H1 (cell line): ENCODE measurements around the gene CARD11. TPM values are rescaled to one million over a fixed set of nuclear protein-coding genes. Genes with fewer than 3 reads are reported as not detected.

Experiments
- CTCF ChIA-PET: fragments of 300-600 bp; sonication (Branson Sonifier 250); formaldehyde crosslinking; loops from one replicate; lab custom pipeline; 2021; ENCODE audit not compliant: partially characterized antibody; lab: Charles Lee
- POLR2A ChIA-PET: fragments of 300-600 bp; sonication (Branson Sonifier 250); formaldehyde crosslinking; loops from one replicate; lab custom pipeline; 2021; ENCODE audit warnings: inconsistent platforms; ENCODE audit not compliant: partially characterized antibody; lab: Charles Lee
- DNase-seq, 2 experiments: peaks; one replicate each; pipeline versions ENCODE4 v3.0.0 to v3.0.0-alpha.2; 2010 to 2022; ENCODE audit warnings: low spot score in 2 of 2, low read depth in 1 of 2, mixed read lengths in 1 of 2
- FAIRE-seq: peaks from 2 replicates; lab custom pipeline; 2011; peaks lifted over from hg19 to GRCh38; lab: Jason Lieb, UNC
- H2AFZ ChIP-seq: 2 replicates; pipeline ENCODE4 v1.8.1; 2012; ENCODE audit warnings: low read length, inconsistent platforms
- H2AK5ac ChIP-seq: 2 replicates; pipeline ENCODE4 v1.6.1; 2013; ENCODE audit warnings: low read depth, low read length
- H2BK120ac ChIP-seq: replicated peaks from 2 replicates; pipeline ENCODE3; 2013; ENCODE audit warnings: low read depth, low read length, inconsistent platforms
- H2BK12ac ChIP-seq: 2 replicates; pipeline ENCODE4 v1.6.1; 2013; ENCODE audit warnings: low read depth, low read length
- H2BK15ac ChIP-seq: 2 replicates; pipeline ENCODE4 v1.6.1; 2013; ENCODE audit warnings: low read length
- H2BK20ac ChIP-seq: 2 replicates; pipeline ENCODE4 v1.6.1; 2013; ENCODE audit warnings: low read length
- H2BK5ac ChIP-seq: 2 replicates; pipeline ENCODE4 v1.6.1; 2013; ENCODE audit warnings: low read depth, low read length
- H3K14ac ChIP-seq: 2 replicates; pipeline ENCODE4 v1.6.1; 2013; ENCODE audit warnings: inconsistent platforms; ENCODE audit not compliant: insufficient read length
- H3K18ac ChIP-seq: 2 replicates; pipeline ENCODE4 v1.6.1; 2013; ENCODE audit warnings: low read length; ENCODE audit errors: extremely low read depth
- H3K23ac ChIP-seq: 2 replicates; pipeline ENCODE4 v1.6.1; 2013; ENCODE audit warnings: inconsistent platforms; ENCODE audit not compliant: insufficient read length
- H3K23me2 ChIP-seq: 2 replicates; pipeline ENCODE4 v1.6.1; 2013; ENCODE audit warnings: low read depth, low read length
- H3K27ac ChIP-seq: 2 replicates; pipeline ENCODE4 v1.6.1; 2011; ENCODE audit warnings: low read depth, low read length, inconsistent platforms
- H3K27me3 ChIP-seq, 4 experiments: replicated peaks in 1 of 4; 1 replicate in 1 of 4; 2 replicates in 3 of 4; pipeline versions ENCODE4 v1.6.1 to v1.8.1; 2011 to 2013; ENCODE audit warnings: low read length in 3 of 4, mild to moderate bottlenecking in 3 of 4, inconsistent platforms in 2 of 4, mixed read lengths in 2 of 4, moderate library complexity in 1 of 4; ENCODE audit not compliant: control insufficient read depth in 3 of 4, insufficient read depth in 3 of 4; ENCODE audit errors: extremely low read depth in 1 of 4
- H3K36me3 ChIP-seq, 4 experiments: 2 replicates each; pipeline versions ENCODE4 v1.6.1 to v1.8.1; 2011 to 2013; ENCODE audit warnings: mild to moderate bottlenecking in 4 of 4, low read length in 3 of 4, moderate library complexity in 2 of 4, control low read depth in 1 of 4, inconsistent platforms in 1 of 4; ENCODE audit not compliant: insufficient read depth in 4 of 4, control insufficient read depth in 2 of 4
- H3K4ac ChIP-seq: replicated peaks from 2 replicates; pipeline ENCODE3; 2013; ENCODE audit warnings: low read length, low read depth, mixed read lengths, inconsistent platforms; ENCODE audit not compliant: insufficient read length
- H3K4me1 ChIP-seq, 4 experiments: replicated peaks in 1 of 4; 1 replicate in 1 of 4; 2 replicates in 3 of 4; pipeline versions ENCODE4 v1.6.1 to v1.8.1; 2011 to 2013; ENCODE audit warnings: low read length in 3 of 4, inconsistent platforms in 2 of 4, mixed read lengths in 1 of 4; ENCODE audit not compliant: insufficient read depth in 4 of 4, control insufficient read depth in 3 of 4
- H3K4me2 ChIP-seq, 2 experiments: 2 replicates each; pipeline versions ENCODE4 v1.6.1 to v1.8.1; 2011 to 2013; ENCODE audit warnings: low read depth in 2 of 2, low read length in 2 of 2, control low read depth in 1 of 2, inconsistent platforms in 1 of 2, mild to moderate bottlenecking in 1 of 2; ENCODE audit not compliant: insufficient read depth in 1 of 2
- H3K4me3 ChIP-seq, 4 experiments: fragments of 200-600, 300-600 bp in 1 of 4; sonication (generic), shearing (Covaris generic), sonication (Bioruptor Twin) in 1 of 4; 2 replicates each; pipeline versions ENCODE4 v1.5.1 to v1.8.1; 2011 to 2016; ENCODE audit warnings: low read length in 4 of 4, low read depth in 3 of 4, control low read depth in 2 of 4, inconsistent platforms in 2 of 4, mild to moderate bottlenecking in 2 of 4, mixed read lengths in 1 of 4, moderate library complexity in 1 of 4; ENCODE audit not compliant: insufficient read depth in 2 of 4; ENCODE audit errors: extremely low read depth in 1 of 4
- H3K56ac ChIP-seq: replicated peaks from 2 replicates; pipeline ENCODE3; 2013; ENCODE audit warnings: low read depth, mild to moderate bottlenecking, mixed read lengths, low read length, inconsistent platforms; ENCODE audit not compliant: insufficient read length
- H3K79me1 ChIP-seq: 2 replicates; pipeline ENCODE4 v1.6.1; 2013; ENCODE audit warnings: low read depth, low read length, control low read depth
- H3K79me2 ChIP-seq, 2 experiments: 2 replicates each; pipeline versions ENCODE4 v1.6.1 to v1.8.1; 2012 to 2013; ENCODE audit warnings: low read length in 2 of 2, mild to moderate bottlenecking in 2 of 2, inconsistent platforms in 1 of 2; ENCODE audit not compliant: insufficient read depth in 2 of 2, control insufficient read depth in 1 of 2
- H3K9ac ChIP-seq, 4 experiments: replicated peaks in 1 of 4; 1 replicate in 1 of 4; 2 replicates in 3 of 4; pipeline versions ENCODE4 v1.6.1 to v1.8.1; 2011 to 2013; ENCODE audit warnings: low read depth in 3 of 4, low read length in 3 of 4, control low read depth in 2 of 4, mild to moderate bottlenecking in 2 of 4, moderate library complexity in 2 of 4, inconsistent platforms in 1 of 4; ENCODE audit errors: extremely low read depth in 1 of 4
- H3K9me3 ChIP-seq, 2 experiments: 2 replicates each; pipeline versions ENCODE4 v1.6.1 to v1.8.1; 2012 to 2013; ENCODE audit warnings: mild to moderate bottlenecking in 2 of 2, moderate library complexity in 2 of 2, control low read depth in 1 of 2, inconsistent platforms in 1 of 2, low read depth in 1 of 2, low read length in 1 of 2, mixed read lengths in 1 of 2; ENCODE audit not compliant: insufficient read depth in 2 of 2
- H4K20me1 ChIP-seq, 2 experiments: replicated peaks in 1 of 2; 2 replicates each; pipeline versions ENCODE3 to v1.8.1; 2011 to 2013; ENCODE audit warnings: inconsistent platforms in 2 of 2, low read length in 2 of 2, mild to moderate bottlenecking in 1 of 2; ENCODE audit not compliant: insufficient read depth in 2 of 2, control insufficient read depth in 1 of 2
- H4K5ac ChIP-seq: 2 replicates; pipeline ENCODE4 v1.6.1; 2013; ENCODE audit warnings: low read length, low read depth, mixed read lengths, inconsistent platforms; ENCODE audit not compliant: insufficient read length
- H4K8ac ChIP-seq: 2 replicates; pipeline ENCODE4 v1.8.0; 2013; ENCODE audit warnings: mild to moderate bottlenecking, moderate library complexity, low read length, inconsistent platforms; ENCODE audit not compliant: insufficient read depth; ENCODE audit errors: extremely low read depth
- H4K91ac ChIP-seq: replicated peaks from 2 replicates; pipeline ENCODE3; 2013; ENCODE audit warnings: low read length, mixed read lengths, inconsistent platforms; ENCODE audit not compliant: insufficient read length
- WGBS, 2 experiments: shearing (Covaris generic) in 1 of 2; methylation state at CpG; one replicate each; pipeline versions ENCODE4 v1.1.6 to v1.1.7; 2013 to 2015; ENCODE audit warnings: low lambda C conversion rate in 2 of 2, mixed read lengths in 2 of 2, inconsistent platforms in 1 of 2, low coverage in 1 of 2, missing lambda C conversion rate in 1 of 2; ENCODE audit not compliant: insufficient replicate concordance in 2 of 2, insufficient coverage in 1 of 2, insufficient read length in 1 of 2; ENCODE audit errors: extremely low coverage in 1 of 2, missing lambda C conversion rate in 1 of 2; 5-methylcytosine and 5-hydroxymethylcytosine counted together
- polyA plus RNA-seq, 7 experiments: library from polyadenylated mRNA; depleted of rRNA in 3 of 7; stranded (reverse) in 5 of 7; unstranded in 2 of 7; fragments of >200 nt in 5 of 7; fragments of 200-250 nt in 2 of 7; gene quantifications; 1 replicate in 5 of 7; 2 replicates in 1 of 7; 4 replicates in 1 of 7; pipeline versions ENCODE4 v1.2.1 to v1.2.3, GENCODE V29; 2011 to 2013; ENCODE audit warnings: missing spikeins in 2 of 7, mixed read lengths in 2 of 7
- total RNA-seq: library from RNA; stranded (reverse); fragmentation: NEBNext Ultra II Directional; extraction: Animal tissue kit (Norgen Biotek cat#: 25700); gene quantifications from 2 replicates; pipeline ENCODE4 v1.2.1, GENCODE V29; 2021

The CARD11 gene
- total and polyA plus RNA-seq, 2 of the 8 experiments (the other 6 are each of a cell fraction or from before 2014, with no cell fraction given), result 12.6 to 29.8 TPM

DNA sequence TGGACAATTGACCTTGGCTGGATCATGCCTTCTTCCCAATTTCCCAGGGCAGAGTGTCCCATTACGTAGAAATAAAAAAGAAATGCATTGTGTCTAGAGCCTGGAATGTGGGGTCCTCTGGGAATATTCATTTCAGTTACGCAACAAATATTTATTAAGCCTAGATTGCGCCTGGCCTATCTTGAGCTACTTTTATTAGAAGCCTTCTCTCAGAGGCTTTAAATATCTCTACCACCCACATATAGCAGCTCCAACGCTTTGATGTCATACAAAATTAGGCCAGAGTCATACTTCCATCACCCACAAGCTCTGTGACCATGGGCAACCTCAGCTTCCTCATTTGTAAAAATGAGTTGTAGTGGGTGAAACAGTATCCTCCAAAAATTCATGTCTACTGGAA, 24.9 kb upstream of the CARD11 start:
- ChIA-PET POLR2A (no interaction called here), CTCF (interaction anchor here (1.1 to 7.2 kb wide), 4 partner anchors 13 to 147 kb away, joined by 3 to 51 read pairs (median 6); no protein-coding TSS in a partner anchor)
- Histone ChIP-seq H2BK120ac (no peak overlapping the region), H4K20me1 (no peaks in the 10 kb centered on the region), H3K36me3 (no peaks in the 10 kb centered on the region), H4K8ac (no peak overlapping the region), H3K18ac (no peak overlapping the region), H3K4me1 (peaks cover 0 to 4% (median 0%) of the 10 kb centered on the region in 4 experiments; a peak in 2 of 7 replicates), H3K23me2 (no peaks in the 10 kb centered on the region; the same call in 1 of the 2 replicates), H3K9me3 (peaks cover 0 to 4% of the 10 kb centered on the region in 2 experiments; a peak in 1 of 4 replicates), H2AK5ac (no peak overlapping the region), H2BK12ac (no peak overlapping the region), H3K79me2 (no peaks in the 10 kb centered on the region), H3K9ac (no peak overlapping the region), H3K27ac (no peak overlapping the region), H3K56ac (no peak overlapping the region), H3K27me3 (no peaks in the 10 kb centered on the region), H3K4me3 (no peak overlapping the region), H3K79me1 (no peaks in the 10 kb centered on the region), H3K23ac (no peak overlapping the region), H4K91ac (no peak overlapping the region), H2BK20ac (no peak overlapping the region), H2BK5ac (no peak overlapping the region), H2AFZ (no peak overlapping the region), H3K4ac (no peak overlapping the region), H4K5ac (no peak overlapping the region), H3K4me2 (no peak overlapping the region), H2BK15ac (no peak overlapping the region), H3K14ac (no peak overlapping the region)
- no peak for FAIRE-seq
- no peak for DNase-seq
- WGBS, 2 experiments, result 89% methylated on average over 4 of the region's 4 CpGs; no CpG with 5 or more reads in 1 of the 2 experiments
